ENCODE results near the gene ACSM5. TPM values are rescaled to one million over a fixed set of nuclear protein-coding genes. Genes with fewer than 3 reads are reported as not detected.

ACSM5 gene, protein sequence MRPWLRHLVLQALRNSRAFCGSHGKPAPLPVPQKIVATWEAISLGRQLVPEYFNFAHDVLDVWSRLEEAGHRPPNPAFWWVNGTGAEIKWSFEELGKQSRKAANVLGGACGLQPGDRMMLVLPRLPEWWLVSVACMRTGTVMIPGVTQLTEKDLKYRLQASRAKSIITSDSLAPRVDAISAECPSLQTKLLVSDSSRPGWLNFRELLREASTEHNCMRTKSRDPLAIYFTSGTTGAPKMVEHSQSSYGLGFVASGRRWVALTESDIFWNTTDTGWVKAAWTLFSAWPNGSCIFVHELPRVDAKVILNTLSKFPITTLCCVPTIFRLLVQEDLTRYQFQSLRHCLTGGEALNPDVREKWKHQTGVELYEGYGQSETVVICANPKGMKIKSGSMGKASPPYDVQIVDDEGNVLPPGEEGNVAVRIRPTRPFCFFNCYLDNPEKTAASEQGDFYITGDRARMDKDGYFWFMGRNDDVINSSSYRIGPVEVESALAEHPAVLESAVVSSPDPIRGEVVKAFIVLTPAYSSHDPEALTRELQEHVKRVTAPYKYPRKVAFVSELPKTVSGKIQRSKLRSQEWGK
- total RNA-seq (2012; rRNA removed), result under 0.01 TPM in 1 of 2 replicates, not detected in the other

GRCh38 chr16:20409398-20410120 lies at the start of gene ACSM5:
Gene ACSM5, plus strand, starts transcription at chr16:20409534. Its CDS starts 1,951 bp downstream, at chr16:20411485.
- Histone ChIP-seq H3K27me3 (ENCODE audit: control insufficient read depth, insufficient read depth, low read length) (no peaks in the 10 kb centered on the region), H3K9ac (ENCODE audit: low read depth, low read length) (peak within 1 kb of the TSS; percentile 63), H3K4me3 (ENCODE audit: low read length) (peak within 1 kb of the TSS; percentile 35), H3K4me2 (ENCODE audit: low read length) (peak within 1 kb of the TSS; percentile 34), H3K9me3 (replicated peaks; ENCODE audit: low read length) (no peaks in the 10 kb centered on the region), H3K4me1 (ENCODE audit: control insufficient read depth, insufficient read depth, low read length) (peaks cover 12% of the 10 kb centered on the region), H3K36me3 (ENCODE audit: insufficient read depth, low read length) (no peaks in the 10 kb centered on the region)

DNA sequence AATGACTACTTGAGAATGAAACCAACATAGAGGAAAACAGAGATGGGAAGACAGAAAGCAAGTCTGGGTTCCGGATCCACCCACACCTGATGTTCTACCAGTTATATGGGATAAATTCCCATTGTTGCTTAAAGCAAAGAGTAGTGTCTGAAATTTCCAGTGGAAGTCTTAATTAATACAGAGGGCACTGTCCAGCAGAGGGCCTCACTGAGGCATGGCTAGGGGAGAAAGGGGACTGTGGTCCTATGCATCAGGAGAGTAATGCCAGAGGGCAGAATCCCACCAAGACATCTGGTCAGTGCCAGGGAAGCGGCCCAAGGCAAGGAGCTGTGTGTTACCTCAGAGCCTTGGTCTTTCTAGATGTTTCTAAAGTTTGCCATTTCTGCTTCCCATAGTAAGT lies 49.3 kb upstream of the ACSM5 start:
- Histone ChIP-seq H3K4me1 (ENCODE audit: control insufficient read depth, insufficient read depth, low read length) (no peaks in the 10 kb centered on the region), H3K4me3 (ENCODE audit: low read length) (no peak overlapping the region), H3K9me3 (replicated peaks; ENCODE audit: low read length) (no peaks in the 10 kb centered on the region), H3K9ac (ENCODE audit: low read depth, low read length) (no peak overlapping the region), H3K4me2 (ENCODE audit: low read length) (no peak overlapping the region), H3K36me3 (ENCODE audit: insufficient read depth, low read length) (no peaks in the 10 kb centered on the region), H3K27me3 (ENCODE audit: control insufficient read depth, insufficient read depth, low read length) (no peaks in the 10 kb centered on the region)

DNA sequence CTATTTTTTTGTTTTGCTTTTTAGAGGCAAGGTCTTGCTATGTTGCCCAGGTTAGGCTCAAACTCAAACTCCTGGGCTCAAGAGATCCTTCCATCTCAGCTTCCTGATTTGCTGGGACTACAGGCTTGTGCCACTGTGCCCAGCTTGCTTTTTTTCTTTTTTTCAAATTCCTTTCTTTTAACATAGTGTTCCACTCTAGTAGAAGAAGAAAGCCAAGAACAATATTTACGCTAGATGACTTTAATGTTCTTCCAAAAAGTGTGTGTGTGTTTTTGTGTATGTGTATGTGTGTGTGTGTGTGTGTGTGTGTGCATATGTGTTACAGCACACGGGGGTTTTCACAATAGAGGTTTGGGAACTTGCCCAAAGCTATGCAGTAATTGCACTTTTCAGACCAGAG lies 46.1 kb upstream of the ACSM5 start:
- Histone ChIP-seq H3K9me3 (replicated peaks; ENCODE audit: low read length) (no peaks in the 10 kb centered on the region), H3K4me1 (ENCODE audit: control insufficient read depth, insufficient read depth, low read length) (no peaks in the 10 kb centered on the region), H3K4me2 (ENCODE audit: low read length) (no peak overlapping the region), H3K4me3 (ENCODE audit: low read length) (no peak overlapping the region), H3K36me3 (ENCODE audit: insufficient read depth, low read length) (no peaks in the 10 kb centered on the region), H3K27me3 (ENCODE audit: control insufficient read depth, insufficient read depth, low read length) (peaks cover 2% of the 10 kb centered on the region), H3K9ac (ENCODE audit: low read depth, low read length) (no peak overlapping the region)

DNA sequence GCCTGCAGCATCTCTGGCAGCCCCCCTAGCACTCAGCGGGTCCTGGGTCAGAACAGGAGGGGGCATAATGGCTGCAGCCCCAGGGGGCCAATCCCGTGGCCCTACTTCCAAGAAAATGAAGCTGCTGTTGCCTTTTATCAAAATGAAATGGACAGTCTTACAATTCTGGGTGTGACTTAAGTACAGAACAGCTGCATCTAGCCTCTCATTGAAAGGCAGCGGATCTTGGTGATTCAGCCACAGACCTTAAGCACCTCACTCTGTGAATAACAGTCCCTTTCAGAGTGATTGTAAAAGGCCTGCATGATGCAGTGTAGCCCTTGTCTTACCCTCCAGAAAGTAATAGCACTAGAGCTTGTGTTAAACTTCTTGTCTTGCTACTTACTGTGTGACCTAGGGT lies 45.3 kb upstream of the ACSM5 start:
- H3K9me3 ChIP-seq (replicated peaks; ENCODE audit: low read length), result no peaks in the 10 kb centered on the region
- no peak overlapping the region for H3K4me2 ChIP-seq (ENCODE audit: low read length)
- H3K4me3 ChIP-seq (ENCODE audit: low read length), result no peak overlapping the region
- H3K4me1 ChIP-seq (ENCODE audit: control insufficient read depth, insufficient read depth, low read length), result no peaks in the 10 kb centered on the region
- no peak overlapping the region for H3K9ac ChIP-seq (ENCODE audit: low read depth, low read length)
- peaks cover 3% of the 10 kb centered on the region for H3K27me3 ChIP-seq (ENCODE audit: control insufficient read depth, insufficient read depth, low read length)
- H3K36me3 ChIP-seq (ENCODE audit: insufficient read depth, low read length), result no peaks in the 10 kb centered on the region

DNA sequence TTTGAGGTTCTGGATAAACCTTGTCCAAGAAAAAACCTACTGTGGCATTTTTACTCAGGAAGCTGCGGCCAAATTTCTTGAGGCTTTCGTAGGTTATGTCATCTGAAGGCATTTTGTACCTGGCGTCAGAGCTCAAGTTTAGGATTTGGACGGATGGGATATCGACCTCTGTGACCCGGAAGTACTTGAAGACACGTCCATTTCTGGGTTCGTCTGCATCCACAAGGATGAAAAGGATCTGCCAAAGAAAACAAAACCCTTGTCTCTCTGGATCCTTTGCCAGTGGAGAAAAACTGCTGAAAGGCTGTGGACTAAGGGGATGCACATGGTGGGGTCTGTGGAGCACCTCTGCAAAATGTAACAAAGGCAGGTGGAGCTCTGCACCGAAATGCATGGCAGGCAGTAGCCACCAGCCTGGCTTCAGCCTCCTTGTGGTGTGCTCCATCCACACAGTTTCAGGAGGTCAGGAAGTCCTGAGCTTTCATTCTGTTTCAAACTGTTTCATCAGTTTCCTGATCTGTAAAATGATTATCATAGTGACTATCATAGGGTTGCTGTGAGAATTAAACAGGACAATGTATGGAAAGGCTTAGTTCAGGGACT lies 39.8 kb upstream of the ACSM5 start:
- H3K4me1 ChIP-seq (ENCODE audit: control insufficient read depth, insufficient read depth, low read length), result no peaks in the 10 kb centered on the region
- H3K4me2 ChIP-seq (ENCODE audit: low read length), result no peak overlapping the region
- H3K27me3 ChIP-seq (ENCODE audit: control insufficient read depth, insufficient read depth, low read length), result peaks cover 3% of the 10 kb centered on the region
- H3K9me3 ChIP-seq (replicated peaks; ENCODE audit: low read length), result no peaks in the 10 kb centered on the region
- no peak overlapping the region for H3K9ac ChIP-seq (ENCODE audit: low read depth, low read length)
- H3K4me3 ChIP-seq (ENCODE audit: low read length), result no peak overlapping the region
- no peaks in the 10 kb centered on the region for H3K36me3 ChIP-seq (ENCODE audit: insufficient read depth, low read length)

DNA sequence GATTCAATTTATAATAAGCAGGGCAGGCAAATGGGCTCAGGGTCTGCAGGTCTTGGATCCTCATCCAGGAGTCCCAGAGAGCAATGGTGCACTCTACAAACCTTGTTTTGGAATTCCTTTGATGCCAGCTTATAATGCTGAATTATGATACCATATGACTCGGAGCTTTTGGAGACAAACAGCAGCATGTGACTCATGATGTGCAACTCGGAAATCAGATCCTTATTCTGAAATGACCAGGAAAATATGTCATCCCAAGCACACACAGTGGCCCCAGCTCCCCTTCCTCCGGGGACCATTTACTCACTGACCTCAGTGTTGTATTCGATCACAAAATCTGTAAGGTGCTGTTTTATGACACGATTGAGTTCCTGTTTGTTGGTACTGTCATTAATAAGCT lies 36.6 kb upstream of the ACSM5 start:
- Histone ChIP-seq H3K9me3 (replicated peaks; ENCODE audit: low read length) (no peaks in the 10 kb centered on the region), H3K4me2 (ENCODE audit: low read length) (no peak overlapping the region), H3K4me1 (ENCODE audit: control insufficient read depth, insufficient read depth, low read length) (no peaks in the 10 kb centered on the region), H3K36me3 (ENCODE audit: insufficient read depth, low read length) (no peaks in the 10 kb centered on the region), H3K9ac (ENCODE audit: low read depth, low read length) (no peak overlapping the region), H3K4me3 (ENCODE audit: low read length) (no peak overlapping the region), H3K27me3 (ENCODE audit: control insufficient read depth, insufficient read depth, low read length) (peaks cover 3% of the 10 kb centered on the region)

- no peak overlapping the region for H3K4me3 ChIP-seq (ENCODE audit: low read length)
- no peak overlapping the region for H3K9ac ChIP-seq (ENCODE audit: low read depth, low read length)
- no peak overlapping the region for H3K4me2 ChIP-seq (ENCODE audit: low read length)
- H3K36me3 ChIP-seq (ENCODE audit: insufficient read depth, low read length), result no peaks in the 10 kb centered on the region
- no peaks in the 10 kb centered on the region for H3K9me3 ChIP-seq (replicated peaks; ENCODE audit: low read length)
- H3K4me1 ChIP-seq (ENCODE audit: control insufficient read depth, insufficient read depth, low read length), result no peaks in the 10 kb centered on the region
- no peaks in the 10 kb centered on the region for H3K27me3 ChIP-seq (ENCODE audit: control insufficient read depth, insufficient read depth, low read length)
Observed at GRCh38 chr16:20377181-20377580, 32.2 kb upstream of the ACSM5 start.

- Histone ChIP-seq H3K4me1 (ENCODE audit: control insufficient read depth, insufficient read depth, low read length) (no peaks in the 10 kb centered on the region), H3K27me3 (ENCODE audit: control insufficient read depth, insufficient read depth, low read length) (no peaks in the 10 kb centered on the region), H3K9ac (ENCODE audit: low read depth, low read length) (no peak overlapping the region), H3K9me3 (replicated peaks; ENCODE audit: low read length) (no peaks in the 10 kb centered on the region), H3K4me3 (ENCODE audit: low read length) (no peak overlapping the region), H3K4me2 (ENCODE audit: low read length) (no peak overlapping the region), H3K36me3 (ENCODE audit: insufficient read depth, low read length) (no peaks in the 10 kb centered on the region)
Observed at GRCh38 chr16:20380782-20381181, 28.6 kb upstream of the ACSM5 start.

DNA sequence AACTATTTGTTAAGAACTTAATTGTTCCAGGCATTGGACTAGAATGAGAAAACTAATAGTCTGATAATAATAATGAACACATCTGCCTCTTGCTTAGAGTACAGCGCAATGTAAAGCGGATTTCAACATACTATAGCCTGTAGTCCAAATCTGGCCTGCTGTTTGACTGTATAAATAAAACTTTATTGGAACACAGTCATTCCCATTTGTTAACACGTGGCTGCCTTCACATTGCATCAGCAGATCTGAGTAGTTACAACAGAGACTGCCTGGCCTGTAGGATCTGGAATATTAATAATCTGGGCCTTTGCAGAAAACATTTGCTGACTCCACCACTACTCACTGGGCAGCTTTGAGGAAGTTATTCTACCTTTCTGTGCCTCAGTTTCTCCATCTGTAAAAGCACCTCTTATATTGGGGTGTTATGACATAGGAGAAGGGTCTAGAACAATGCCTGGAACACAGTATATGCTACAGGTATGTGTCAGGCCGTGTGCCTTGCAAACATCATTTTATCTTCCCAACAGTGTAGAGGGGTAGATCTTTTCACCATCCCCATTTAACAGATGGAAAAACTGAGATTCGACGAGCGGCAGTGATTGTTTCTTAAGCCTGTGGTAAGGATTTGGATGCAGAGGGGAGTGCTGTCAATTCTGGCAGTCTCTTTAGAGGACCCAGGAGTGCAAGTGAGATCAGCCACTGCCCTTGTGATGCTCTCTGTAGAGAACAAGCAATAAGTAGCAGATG lies 27.0 kb upstream of the ACSM5 start:
- Histone ChIP-seq H3K36me3 (ENCODE audit: insufficient read depth, low read length) (no peaks in the 10 kb centered on the region), H3K9me3 (replicated peaks; ENCODE audit: low read length) (no peaks in the 10 kb centered on the region), H3K4me2 (ENCODE audit: low read length) (no peak overlapping the region), H3K4me3 (ENCODE audit: low read length) (no peak overlapping the region), H3K27me3 (ENCODE audit: control insufficient read depth, insufficient read depth, low read length) (peaks cover 5% of the 10 kb centered on the region), H3K9ac (ENCODE audit: low read depth, low read length) (no peak overlapping the region), H3K4me1 (ENCODE audit: control insufficient read depth, insufficient read depth, low read length) (no peaks in the 10 kb centered on the region)

DNA sequence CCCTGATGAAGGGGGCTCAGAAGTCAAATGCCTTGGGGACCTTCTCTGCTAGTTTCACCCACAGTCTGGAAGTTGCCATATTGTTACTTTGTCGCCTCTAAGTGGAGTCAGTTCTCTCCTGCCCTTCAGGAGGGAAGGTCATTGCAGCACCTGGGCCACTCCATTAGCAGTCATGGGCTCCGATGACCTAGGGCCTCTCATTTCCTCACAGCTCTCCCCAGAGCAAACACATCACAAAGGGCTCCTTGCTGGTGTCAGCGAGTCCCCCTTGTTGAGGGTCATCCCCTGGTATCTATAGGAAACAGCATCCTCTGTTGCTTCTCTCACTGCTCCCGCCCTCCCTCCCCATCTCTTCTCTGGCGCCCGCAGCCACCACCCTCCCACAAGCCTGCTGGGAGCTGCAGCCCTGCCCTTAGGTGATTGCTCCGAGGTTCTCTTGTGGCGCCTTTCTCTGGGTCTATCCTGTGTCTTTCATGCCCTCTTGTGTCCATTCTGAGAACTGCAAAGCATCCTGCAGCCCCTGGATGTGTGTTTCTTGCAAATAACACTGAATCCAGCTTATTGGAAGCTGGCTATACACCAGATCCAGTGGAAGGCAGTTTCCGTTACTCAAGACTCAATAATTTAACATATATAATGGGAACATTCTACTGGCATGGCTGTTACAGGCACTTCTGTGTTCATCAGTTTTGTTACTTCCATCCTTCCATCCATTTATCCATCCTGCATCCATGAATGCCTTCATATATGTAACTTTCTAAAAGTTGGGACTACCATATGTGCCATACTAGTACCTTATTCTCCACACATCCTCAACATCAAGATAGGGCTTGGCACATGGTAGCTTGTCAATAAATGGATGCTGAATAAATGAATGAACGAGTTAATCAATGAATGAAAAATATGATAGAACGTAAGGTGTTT lies 26.0 kb upstream of the ACSM5 start:
- H3K36me3 ChIP-seq (ENCODE audit: insufficient read depth, low read length), result no peaks in the 10 kb centered on the region
- H3K4me1 ChIP-seq (ENCODE audit: control insufficient read depth, insufficient read depth, low read length), result no peaks in the 10 kb centered on the region
- H3K9me3 ChIP-seq (replicated peaks; ENCODE audit: low read length), result no peaks in the 10 kb centered on the region
- H3K4me3 ChIP-seq (ENCODE audit: low read length), result no peak overlapping the region
- no peak overlapping the region for H3K4me2 ChIP-seq (ENCODE audit: low read length)
- peaks cover 5% of the 10 kb centered on the region for H3K27me3 ChIP-seq (ENCODE audit: control insufficient read depth, insufficient read depth, low read length)
- H3K9ac ChIP-seq (ENCODE audit: low read depth, low read length), result no peak overlapping the region

Data from skeletal muscle satellite cell (primary cell).